HK-2 (cell line): ENCODE data around the gene UHRF1.
"Not testable (repeated sequence)": the region's sequence is repeated elsewhere in the genome, so short reads cannot be mapped to it uniquely, and the experiment has no call there.

Source experiments
- DNase-seq: peaks from one replicate; pipeline ENCODE4 v3.0.0-alpha.2; 2018; ENCODE audit not compliant: unreplicated experiment

The UHRF1 gene

GRCh38 chr19:4971816-4972495 lies 62.7 kb downstream of the UHRF1 start:
- DNase-seq = no peak

- DNase-seq = no peak
Measured at GRCh38 chr19:4972509-4973230, 63.4 kb downstream of the UHRF1 start.

- no peak for DNase-seq
Measured at GRCh38 chr19:4974880-4975469, 65.7 kb downstream of the UHRF1 start.

DNA sequence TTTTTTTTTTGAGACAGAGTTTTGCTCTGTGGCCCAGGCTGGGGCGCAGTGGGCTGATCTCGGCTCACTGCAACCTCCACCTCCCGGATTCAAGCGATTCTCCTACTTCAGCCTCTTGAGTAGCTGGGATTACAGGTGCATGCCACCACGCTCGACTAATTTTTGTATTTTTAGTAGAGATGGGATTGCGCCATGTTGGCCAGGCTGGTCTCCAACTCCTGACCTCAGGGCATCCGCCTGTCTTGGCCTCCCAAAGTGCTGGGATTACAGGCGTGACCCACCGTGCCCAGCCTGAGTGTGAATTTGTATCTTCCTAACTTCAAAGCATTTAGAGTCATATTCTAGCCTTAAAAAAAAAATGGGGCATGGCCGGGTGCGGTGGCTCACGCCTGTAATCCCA lies 66.3 kb downstream of the UHRF1 start:
- not testable (repeated sequence) for DNase-seq

DNA sequence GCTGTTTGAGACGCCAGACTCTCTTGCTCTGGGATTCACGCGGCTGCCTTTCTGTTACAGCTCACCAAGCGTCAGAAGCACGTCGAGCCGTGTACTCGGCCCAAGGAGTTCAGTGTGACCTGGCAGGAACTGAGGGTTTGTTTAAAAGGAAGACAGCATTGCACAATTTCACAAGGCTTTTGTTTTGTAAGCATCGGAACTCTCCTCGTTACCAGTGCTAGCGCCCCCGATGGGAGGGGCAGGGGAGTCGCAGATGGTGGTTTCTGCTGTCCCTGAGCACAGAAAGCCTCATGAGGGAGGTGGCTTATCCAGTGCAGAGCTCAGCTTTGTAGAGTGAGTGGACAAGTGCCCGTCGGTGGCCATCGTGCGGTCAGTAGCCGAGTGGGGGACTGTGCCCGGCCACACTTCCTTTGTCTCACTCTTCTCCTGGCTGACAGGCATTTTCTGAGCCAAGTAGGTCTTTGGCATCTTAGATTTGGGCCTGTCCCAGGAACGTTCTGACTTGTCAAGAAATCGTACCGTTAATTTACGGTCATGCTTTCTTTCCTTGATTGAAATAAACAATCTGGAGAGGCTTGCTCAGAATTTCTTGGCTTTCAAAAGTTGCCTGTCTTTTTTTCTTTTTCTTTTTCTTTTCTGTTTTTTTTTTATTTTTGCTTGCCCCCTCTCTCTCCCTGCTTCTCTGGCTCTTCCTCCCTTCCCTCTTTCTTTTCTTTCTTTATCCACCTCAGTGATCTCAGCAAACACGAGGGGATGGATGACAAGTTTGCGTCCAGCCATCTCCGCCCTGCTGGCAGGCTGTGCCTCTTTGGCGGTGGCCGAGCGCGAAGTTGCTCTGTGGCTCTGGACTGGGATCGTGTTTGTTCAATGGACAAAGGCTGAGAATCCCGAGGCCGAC lies 67.3 kb downstream of the UHRF1 start:
- DNase-seq = peak; percentile 49

GRCh38 chr19:4977299-4978174 lies 68.2 kb downstream of the UHRF1 start:
- no peak for DNase-seq

- DNase-seq = no peak
Measured at GRCh38 chr19:4979211-4979807, 70.0 kb downstream of the UHRF1 start.

DNA sequence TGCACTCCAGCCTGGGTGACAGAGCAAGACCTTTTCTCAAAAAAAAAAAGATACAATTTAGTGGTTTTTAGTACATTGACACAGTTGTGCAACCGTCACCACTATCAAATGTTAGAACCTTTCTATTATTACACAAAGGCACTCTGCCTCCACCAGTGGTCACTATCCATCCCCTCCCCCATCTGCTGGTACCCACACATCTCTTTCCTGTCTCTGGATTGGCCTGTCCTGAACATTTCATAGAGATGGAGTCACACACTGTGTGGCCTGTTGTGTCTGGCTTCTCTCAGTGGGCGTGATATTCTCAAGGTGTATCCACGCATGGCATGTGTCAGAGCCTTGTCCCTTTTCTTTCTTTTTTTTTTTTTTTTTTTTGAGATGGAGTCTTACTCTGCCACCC lies 70.8 kb downstream of the UHRF1 start:
- no peak for DNase-seq

GRCh38 chr19:4980838-4981680 lies 71.8 kb downstream of the UHRF1 start:
- no peak for DNase-seq

DNA sequence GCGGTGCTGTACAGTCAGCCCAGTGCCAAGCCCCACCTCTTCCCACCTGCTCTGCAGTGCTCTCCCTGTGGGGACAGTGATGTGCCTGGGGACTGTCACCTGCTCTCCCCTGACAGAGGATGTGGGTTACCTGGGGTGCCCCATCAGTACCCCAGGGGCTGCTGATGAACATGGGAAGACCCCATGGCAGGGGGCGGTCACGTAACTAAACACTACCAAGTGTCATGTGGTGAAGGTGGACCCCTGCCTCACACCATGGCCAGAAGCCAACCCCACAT lies 72.3 kb downstream of the UHRF1 start:
- no peak for DNase-seq

DNA sequence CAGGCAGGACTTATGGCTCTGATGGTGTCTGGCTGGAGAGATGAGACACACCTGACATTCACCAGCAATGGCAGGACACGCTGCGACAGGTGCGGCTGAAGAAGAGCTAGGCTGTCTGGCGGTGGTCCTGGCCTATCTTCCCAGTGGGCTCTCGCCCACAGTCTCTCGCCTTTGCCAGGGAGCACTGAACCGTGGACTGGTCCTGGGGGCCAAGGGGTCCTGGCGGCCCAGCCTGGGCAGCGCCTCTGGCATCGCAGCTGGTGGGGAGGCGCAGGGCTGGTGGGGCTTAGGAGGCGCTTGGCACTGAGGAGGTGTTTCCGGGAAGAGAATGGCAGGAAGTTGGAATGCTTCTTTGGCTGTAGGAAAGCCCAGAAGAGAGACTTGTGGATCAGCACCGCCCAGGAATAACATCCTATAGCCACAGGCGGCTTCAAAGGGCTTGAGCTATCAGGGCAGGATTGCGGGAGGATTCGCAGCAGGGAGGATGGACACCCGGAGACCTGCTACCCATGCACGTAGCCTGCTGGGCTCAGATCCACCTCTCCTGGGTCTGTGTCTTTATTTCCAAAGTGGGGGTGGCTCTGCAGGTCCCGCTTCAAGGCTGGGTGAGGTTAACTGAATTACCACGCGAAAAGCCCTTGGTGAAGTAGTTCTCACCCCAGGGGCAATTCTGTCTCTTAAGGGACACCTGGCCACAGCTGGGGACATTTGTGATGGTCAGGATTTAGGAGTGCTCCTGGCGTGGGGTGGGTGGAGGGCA lies 74.2 kb downstream of the UHRF1 start:
- DNase-seq = no peak

DNA sequence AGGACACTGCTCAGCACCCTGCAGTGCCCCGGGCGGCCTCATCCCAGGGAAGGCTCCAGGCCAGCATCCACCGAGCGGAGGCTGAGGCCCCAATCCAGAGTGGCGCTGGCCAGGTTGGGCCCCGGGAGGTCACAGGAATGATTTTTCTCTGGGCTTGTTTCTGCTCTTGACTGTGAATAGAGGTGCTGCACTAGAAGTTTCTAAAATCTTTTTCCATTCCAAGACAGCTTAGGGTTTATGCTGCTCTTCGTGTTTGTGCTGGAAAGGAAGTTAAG lies 74.7 kb downstream of the UHRF1 start:
- DNase-seq = no peak

GRCh38 chr19:4984438-4984990 lies 75.2 kb downstream of the UHRF1 start:
- no peak for DNase-seq

GRCh38 chr19:4985551-4985991 lies 76.3 kb downstream of the UHRF1 start:
- no peak for DNase-seq

- no peak for DNase-seq
Measured at GRCh38 chr19:4986056-4986455, 76.8 kb downstream of the UHRF1 start.

DNA sequence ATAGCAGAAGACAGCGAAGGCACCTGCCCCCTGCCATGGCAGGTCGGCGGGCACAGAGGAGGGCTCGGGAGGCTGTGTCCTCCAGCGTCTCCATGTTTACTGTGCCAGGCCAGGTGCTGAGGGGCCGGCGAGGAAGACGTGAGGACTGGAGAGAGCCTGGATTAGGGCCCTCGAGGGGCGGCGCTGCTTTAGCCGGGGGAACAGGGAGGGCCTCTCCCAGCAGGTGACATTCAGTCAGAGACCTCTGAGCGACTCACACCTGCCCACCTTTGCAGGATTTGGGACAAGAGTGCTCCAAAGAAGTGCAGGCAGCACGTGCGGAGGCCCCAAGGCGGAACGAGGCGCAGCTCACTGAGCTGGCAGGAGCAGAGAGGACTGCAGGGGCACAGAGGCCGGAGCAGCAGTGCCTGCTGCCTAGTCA lies 77.2 kb downstream of the UHRF1 start:
- no peak for DNase-seq

- no peak for DNase-seq
Measured at GRCh38 chr19:4987256-4987655, 78.0 kb downstream of the UHRF1 start.

DNA sequence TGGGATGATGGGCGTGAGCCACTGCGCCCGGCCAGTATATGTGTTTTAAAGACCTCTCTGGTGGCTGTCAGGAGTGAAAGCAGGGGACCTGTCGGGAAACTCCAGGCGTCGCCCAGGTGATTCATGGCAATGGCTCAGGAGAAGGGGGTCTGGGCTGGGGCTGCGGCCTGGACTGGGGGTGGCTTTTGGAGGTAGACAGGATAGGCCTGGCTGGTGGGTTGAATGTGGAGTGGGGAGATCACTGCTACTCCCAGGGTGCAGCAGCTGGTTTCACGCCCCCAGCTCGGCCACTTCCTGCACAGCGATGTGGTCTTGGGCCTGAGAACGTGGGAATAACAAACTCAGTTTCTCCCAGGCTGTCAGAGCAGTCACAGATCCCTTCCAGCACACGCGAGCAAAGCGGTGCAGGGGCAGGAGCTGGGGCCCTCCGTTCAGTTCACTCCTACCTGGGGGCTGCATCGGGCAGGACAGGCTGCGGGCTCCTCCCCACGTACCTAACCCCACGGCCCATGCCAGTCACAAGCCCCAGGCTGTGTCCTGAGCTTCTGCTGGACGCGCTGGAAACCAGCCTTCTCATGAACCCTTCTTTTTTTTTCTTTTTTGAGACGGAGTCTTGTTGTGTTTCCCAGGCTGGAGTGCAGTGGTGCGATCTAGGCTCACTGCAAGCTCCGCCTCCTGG lies 78.5 kb downstream of the UHRF1 start:
- no peak for DNase-seq
